NCI-H1694 treated with DMSO at 0.1 percent for 48 hours (cell line): ENCODE measurements around the gene CCDC3.
"Not testable (repeated sequence)": the region's sequence is repeated elsewhere in the genome, so short reads cannot be mapped to it uniquely, and the experiment has no call there.

Source experiments
- DNase-seq: peaks from one replicate; lab custom pipeline; 2025; lab: John Stamatoyannopoulos, UW

The CCDC3 gene

GRCh38 chr10:13000431-13000830, 1.1 kb downstream of the CCDC3 start:
- no peak for DNase-seq

DNA sequence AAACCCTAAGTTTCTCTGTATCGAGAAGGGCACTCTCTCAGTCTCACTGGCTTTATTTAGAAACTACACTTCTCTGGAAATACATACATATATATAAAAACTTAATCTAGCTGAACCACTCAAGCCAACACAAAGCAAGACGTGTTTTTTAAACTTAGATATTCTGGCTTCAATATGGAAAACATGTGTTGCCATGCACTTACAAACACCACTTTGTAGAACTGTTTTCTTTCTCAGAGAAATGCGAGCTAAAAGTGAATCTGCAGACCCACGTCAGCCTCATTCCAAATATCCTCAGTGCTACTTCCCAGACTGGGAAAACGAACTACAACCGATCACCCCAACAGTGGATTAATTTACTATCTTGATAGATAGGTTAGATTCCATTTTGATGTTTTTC, 1.7 kb downstream of the CCDC3 start:
- DNase-seq = no peak

DNA sequence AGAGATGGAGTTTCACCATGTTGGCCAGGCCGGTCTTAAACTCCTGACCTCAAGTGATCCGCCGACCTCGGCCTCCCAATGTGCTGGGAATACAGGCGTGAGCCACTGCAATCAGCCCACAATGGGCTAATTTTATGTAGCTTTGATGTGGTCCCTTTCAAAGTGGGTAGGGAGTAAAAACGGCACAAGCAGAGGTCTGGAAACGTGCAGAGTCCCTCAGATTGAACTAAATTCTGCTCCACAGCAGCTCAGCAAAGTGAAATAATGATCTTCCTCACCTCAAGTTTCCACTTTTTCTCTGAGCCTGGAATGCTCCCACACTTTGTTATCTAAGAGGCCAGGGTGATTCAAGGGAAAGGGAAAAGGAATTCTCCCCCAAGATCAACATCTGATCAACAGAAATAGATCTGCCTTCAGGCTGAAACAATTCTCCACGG, 6.1 kb downstream of the CCDC3 start:
- DNase-seq = no peak

DNA sequence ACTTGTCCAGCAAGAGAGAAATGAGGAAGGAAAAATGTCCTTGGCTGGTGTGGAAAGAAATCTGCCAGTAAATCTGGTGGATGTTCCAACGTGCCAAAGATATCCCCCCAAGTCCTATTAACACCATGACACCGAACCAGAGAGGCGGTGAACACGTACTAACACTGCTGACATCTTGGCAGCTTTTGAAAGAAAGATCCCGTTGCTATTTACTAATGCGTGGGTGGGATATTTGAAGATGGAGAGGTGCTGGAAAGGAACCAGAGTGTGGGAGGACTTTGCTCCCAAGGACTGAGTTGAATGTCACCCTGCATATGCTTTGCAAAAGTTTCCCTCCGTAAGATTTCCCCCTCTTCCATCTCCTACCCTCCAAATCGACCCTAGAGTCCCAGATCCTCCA, 7.9 kb downstream of the CCDC3 start:
- DNase-seq = no peak

DNA sequence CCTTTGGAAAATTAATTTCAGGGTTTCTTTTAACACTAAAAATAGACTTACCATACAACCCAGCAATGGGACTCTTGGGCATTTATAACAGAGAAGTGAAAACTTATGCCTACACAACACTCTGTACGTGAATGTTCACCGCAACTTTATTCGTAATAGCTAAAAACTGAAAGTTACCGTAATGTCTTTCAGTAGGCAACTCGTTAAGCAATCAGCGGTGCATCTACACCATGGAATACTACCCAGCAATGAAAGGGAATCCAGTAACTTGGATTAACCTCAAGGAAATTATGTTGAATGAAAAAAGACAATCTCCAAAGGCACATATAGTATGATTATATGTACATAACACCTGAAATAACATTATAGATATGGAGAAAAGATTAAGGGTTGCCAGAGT, 16.2 kb downstream of the CCDC3 start:
- no peak for DNase-seq

DNA sequence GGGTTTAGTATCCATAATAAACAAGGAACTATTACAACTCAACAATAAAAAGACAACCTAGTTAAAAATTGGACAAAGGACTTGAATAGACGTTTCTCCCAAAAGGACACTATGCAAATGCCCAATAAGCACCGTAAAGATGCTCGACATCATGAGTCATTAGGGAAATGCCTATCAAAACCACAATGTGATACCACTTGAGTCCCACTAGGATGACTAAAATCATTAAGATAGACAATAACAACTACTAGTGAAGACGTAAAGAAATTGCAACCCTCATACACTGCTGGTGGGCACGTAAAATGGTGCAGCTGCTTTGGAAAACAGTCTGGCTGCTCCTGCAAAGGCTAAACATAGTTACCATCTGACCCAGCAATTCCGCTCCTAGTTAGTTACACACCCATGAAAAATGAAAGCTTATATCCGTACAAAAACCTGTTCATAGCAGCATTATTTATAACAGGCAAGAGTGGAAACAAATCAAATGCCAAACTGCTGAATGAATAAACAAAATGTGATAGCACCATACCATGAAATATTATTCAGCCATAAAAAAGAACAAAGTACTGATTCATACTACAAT, 17.3 kb downstream of the CCDC3 start:
- no peak for DNase-seq

DNA sequence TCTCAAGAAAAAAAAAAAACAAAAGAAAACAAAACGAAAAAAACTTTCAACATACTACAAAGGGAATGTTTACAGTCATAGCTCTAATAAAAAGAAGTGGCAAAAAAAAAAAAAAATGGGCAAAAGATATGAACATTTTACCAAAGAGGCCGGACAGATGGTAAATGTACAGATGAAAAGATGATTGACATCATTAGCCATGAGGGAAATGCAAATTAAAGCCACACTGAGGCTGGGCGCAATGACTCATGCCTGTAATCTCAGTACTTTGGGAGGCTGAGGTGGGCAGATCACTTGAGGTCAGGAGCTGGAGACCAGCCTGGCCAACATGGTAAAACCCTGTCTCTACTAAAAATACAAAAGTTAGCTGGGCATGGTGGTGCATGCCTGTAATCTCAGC, 17.9 kb downstream of the CCDC3 start:
- DNase-seq = not testable (repeated sequence)

DNA sequence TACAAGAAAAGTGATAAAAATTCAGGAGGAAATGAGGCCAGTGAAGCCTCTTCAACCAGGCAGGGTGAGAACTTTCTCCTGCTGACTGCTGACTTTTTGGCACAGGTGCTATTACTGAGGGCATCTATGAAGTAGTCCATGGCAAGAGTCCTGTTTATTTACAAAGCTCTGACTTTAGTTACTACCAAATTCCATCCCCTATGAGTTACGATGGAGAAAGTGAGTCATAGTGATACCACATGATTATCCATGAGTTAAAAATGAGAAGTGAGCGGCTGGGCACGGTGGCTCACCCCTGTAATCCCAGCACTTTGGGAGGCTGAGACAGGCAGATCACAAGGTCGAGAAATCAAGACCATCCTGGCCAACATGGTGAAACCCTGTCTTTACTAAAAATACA, 19.9 kb downstream of the CCDC3 start:
- no peak for DNase-seq

- DNase-seq = no peak
Measured at GRCh38 chr10:12980713-12981306, 20.7 kb downstream of the CCDC3 start.

- DNase-seq = no peak
Measured at GRCh38 chr10:12980102-12980661, 21.3 kb downstream of the CCDC3 start.

DNA sequence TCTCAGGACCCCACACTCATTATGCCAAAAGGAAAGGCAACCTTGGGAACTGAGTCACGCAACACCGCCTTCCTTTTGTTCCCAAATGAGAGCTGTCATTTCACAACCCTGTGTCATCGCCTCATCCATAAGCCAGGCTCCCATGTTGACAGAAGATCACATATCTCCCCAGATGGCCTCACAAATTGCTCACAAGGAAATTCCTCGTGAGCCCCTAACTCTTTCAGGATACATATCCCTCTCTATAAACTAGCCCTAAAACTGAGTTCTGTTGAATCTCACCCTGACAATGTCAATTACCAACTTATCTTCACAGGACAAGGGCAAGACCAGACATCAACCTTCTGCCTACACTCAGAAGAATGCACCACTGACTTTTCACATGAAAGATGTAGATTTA, 22.6 kb downstream of the CCDC3 start:
- no peak for DNase-seq

DNA sequence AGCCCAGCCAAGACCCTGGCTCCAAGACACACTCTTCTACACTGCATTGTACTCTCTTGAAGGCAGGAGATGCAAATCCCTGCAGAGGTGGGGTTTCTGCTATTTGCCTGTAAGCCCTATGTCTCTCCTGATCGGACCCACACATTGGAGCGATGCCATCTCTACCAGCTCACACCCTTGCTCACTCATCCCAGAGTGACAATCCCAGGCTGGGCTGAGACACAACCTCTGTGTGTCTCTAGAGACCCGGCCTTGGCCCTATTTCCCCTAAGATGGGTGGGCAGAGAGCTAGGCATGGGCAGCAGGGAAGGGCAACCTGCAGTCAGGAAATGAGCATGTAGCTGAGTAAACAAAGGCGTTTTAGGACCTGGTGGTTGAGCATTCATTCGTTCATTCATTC, 25.6 kb downstream of the CCDC3 start:
- no peak for DNase-seq

DNA sequence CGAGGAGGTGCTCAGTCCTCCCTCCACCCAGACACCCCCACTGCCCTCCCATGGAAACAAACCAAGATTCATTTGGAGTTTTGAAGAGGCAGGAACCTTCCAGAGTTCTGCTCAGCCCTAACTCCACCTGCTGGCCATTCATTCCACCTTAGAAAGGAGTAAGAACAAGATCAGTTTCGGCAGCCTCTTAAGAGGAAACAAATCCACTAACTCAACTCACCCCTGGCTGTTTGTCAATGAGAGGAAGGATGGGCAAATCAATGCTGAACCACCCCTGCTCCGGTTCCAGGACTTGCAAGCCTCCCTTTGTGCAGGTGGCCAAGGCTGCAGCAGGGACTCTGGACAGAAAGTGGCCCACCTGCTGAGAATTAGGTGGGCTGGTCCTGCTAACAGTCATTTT, 26.2 kb downstream of the CCDC3 start:
- no peak for DNase-seq

DNA sequence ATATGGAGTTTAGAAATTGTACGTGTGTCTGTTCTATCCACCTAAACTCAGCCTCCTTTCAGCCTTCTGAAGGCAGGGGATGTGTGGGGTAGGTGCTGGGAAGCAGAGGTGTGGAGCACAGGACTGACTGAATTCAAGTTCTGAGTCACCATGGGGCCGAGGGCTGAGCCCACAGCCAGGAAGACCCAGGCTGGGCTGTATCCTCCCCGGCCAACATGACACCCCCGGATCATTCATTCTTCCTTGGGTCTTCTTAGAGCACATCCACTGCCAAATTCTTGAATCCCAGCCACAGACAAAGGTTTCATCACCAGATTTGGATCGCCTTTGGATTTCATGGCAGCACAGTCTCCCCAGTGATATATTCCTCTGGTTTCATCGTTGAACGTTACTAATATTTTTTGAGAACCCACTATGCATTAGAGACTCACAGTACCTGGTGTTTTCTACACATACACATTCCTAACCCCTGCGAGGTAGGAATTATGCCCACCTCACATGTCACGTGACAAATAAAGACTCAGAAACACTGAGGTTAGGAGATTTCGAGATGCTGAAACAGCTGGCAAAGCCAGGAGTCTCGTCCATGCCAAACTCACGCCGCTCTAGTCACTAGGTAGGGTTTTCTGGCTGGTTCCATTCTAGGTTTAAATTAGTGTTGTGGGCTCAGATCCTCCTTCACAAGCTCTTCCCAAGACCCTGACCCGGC, 26.9 kb downstream of the CCDC3 start:
- DNase-seq = no peak

GRCh38 chr10:12974078-12974477, 27.4 kb downstream of the CCDC3 start:
- DNase-seq = no peak

GRCh38 chr10:12973149-12973718, 28.3 kb downstream of the CCDC3 start:
- no peak for DNase-seq

DNA sequence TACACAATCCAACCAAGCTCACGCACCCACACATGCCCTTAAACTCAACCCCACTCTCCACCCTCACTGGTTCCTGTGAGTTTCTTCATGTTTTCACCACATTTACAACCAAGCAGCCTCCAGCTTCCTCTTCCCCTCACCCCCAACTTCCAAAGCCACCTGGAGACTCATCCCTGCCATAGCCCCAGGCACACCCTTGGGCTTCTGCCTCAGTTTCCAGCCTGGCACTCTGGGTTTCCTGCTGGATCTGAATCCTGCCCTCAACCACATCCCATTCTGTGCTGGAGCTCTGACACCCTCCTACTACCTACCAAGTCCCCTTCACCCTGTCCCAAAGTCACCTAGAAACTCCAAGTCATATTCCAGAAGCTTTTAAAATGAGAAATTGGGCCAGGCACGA, 29.4 kb downstream of the CCDC3 start:
- no peak for DNase-seq

DNA sequence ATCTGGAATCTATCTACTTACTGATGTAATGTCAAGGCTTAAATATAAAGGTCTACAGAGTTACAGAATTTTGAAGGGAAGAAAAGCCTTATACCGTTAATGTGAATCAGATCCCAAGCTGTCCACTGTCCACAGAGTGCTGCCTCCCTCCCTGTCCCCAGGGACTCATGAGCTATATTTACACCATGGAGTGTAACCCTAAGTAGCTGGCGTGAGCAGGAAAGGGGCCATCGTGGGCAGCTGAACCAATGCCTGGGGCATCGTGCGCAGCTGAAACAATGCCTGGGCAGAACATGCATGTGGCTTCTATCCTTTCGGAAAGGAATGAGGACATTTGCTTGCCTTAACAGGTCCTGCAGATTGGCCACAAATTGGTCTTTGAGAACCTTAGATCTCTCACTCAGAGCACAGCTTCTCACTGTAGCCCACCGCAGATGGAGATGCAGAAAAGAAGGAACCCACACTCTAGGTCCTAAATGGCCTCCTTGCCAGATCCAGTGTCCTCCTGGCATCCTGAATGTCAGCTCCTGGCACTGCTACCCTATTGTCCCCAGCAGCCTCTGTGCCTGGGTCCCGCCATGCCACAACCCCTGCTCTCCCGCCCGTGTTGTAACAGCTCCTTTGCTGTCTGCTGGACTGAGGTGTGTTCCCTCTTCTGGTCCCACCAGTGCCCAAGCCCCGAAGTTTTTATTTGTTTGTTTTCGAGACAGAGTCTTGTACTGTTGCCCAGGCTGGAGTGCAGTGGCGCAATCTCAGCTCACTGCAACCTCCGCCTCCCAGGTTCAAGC, 30.3 kb downstream of the CCDC3 start:
- no peak for DNase-seq

DNA sequence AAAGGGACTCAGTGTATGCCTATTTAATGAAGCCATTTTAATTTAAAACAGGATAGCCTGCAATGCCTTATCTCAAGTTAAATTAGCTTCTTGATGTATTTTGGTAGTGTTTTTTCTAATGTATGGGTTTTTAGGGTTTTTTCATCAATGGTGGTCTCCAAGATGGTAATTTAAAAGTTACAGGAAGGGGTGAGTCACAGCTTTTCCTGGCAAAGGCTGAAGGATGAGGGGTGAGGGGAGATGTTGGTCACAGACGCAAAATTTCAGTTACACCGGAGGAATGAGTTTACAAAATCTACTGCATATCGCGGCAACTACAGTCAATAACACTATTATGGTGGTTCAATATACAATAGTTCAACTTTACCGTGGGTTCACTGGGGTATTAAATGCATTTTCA, 31.6 kb downstream of the CCDC3 start:
- DNase-seq = no peak

- DNase-seq = no peak
Measured at GRCh38 chr10:12966067-12966466, 35.4 kb downstream of the CCDC3 start.

DNA sequence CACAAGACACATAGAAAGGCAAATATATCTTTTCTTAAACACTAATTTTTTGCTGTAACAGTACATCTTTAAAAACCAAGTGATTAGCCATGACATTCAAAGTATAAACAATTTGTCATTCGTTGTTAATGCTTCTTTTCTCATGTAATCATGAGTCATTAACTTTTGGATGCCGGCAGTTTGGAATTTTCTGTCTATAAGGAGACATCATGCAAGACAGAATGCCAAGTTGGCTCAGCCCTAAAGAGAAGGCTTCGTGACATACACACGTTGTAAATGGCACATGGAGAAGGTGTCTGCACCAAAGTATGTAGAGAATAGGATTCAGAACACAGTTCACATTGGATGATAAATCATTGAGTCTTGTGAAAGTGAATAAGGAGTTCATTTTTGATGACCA, 35.9 kb downstream of the CCDC3 start:
- DNase-seq = no peak

DNA sequence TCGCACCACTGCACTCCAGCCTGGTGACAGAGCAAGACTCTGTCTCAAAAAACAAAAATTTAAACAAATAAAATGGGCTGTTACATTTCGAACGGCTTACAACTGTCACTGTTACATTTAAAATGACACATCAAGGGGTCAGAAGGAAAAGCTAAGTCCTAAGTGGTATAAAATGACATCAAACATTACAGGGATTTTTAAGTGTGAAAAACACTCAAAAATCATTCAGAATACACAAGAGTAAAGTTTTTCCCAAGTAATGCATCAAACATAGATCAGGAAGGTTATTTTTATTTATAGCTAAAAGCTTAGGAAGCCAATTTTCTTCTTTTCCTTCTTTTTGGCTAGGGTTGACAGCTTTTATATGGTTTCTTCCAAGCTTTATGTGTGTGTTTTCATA, 39.0 kb downstream of the CCDC3 start:
- DNase-seq = no peak
